HL-60 (cell line): Measurements from ENCODE around the gene ZNF423.

Experiments
- CTCF ChIP-seq: IDR thresholded peaks from one replicate; pipeline ENCODE4 v1.5.1; 2011; ENCODE audit warnings: low read length, control low read depth, inconsistent platforms; ENCODE audit not compliant: insufficient read depth
- POLR2AphosphoS5 ChIP-seq: IDR thresholded peaks from 2 replicates; pipeline ENCODE4 v1.6.1; 2012; ENCODE audit warnings: low read depth
- TF ChIP-seq, protein P1 (sequence below): IDR thresholded peaks from 2 replicates; pipeline ENCODE4 v1.6.1; 2012; ENCODE audit warnings: low read depth; ENCODE audit not compliant: insufficient replicate concordance

GRCh38 chr16:49773534-49774475, 82.1 kb downstream of the ZNF423 start:
- no peak for TF ChIP-seq CTCF
- TF ChIP-seq, protein P1, sequence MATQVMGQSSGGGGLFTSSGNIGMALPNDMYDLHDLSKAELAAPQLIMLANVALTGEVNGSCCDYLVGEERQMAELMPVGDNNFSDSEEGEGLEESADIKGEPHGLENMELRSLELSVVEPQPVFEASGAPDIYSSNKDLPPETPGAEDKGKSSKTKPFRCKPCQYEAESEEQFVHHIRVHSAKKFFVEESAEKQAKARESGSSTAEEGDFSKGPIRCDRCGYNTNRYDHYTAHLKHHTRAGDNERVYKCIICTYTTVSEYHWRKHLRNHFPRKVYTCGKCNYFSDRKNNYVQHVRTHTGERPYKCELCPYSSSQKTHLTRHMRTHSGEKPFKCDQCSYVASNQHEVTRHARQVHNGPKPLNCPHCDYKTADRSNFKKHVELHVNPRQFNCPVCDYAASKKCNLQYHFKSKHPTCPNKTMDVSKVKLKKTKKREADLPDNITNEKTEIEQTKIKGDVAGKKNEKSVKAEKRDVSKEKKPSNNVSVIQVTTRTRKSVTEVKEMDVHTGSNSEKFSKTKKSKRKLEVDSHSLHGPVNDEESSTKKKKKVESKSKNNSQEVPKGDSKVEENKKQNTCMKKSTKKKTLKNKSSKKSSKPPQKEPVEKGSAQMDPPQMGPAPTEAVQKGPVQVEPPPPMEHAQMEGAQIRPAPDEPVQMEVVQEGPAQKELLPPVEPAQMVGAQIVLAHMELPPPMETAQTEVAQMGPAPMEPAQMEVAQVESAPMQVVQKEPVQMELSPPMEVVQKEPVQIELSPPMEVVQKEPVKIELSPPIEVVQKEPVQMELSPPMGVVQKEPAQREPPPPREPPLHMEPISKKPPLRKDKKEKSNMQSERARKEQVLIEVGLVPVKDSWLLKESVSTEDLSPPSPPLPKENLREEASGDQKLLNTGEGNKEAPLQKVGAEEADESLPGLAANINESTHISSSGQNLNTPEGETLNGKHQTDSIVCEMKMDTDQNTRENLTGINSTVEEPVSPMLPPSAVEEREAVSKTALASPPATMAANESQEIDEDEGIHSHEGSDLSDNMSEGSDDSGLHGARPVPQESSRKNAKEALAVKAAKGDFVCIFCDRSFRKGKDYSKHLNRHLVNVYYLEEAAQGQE = no peak
- no peak for TF ChIP-seq POLR2AphosphoS5
